ENCODE data around the gene KCNG2.
"Not testable (repeated sequence)": the region's sequence is repeated elsewhere in the genome, so short reads cannot be mapped to it uniquely, and the experiment has no call there.

Gene KCNG2

GRCh38 chr18:79797518-79798345, at the start of gene KCNG2:
Gene KCNG2 (plus strand): TSS chr18:79797938. CDS start chr18:79863668, 65,730 bp downstream.
- peak; percentile 63 for DNase-seq

GRCh38 chr18:79748321-79749180, 49.2 kb upstream of the KCNG2 start:
- no peak for DNase-seq

GRCh38 chr18:79749251-79750191, 48.2 kb upstream of the KCNG2 start:
- DNase-seq = peak; percentile 15

GRCh38 chr18:79750980-79751571, 46.7 kb upstream of the KCNG2 start:
- peak; percentile 16 for DNase-seq

GRCh38 chr18:79751918-79752578, 45.7 kb upstream of the KCNG2 start:
- peak; percentile 1 for DNase-seq

- DNase-seq = not testable (repeated sequence)
These were observed 44.8 kb upstream of the KCNG2 start for GRCh38 chr18:79752946-79753345.

GRCh38 chr18:79753391-79753851, 44.3 kb upstream of the KCNG2 start:
- peak; percentile 11 for DNase-seq

GRCh38 chr18:79754022-79754761, 43.5 kb upstream of the KCNG2 start:
- peak; percentile 9 for DNase-seq

GRCh38 chr18:79754831-79755351, 42.8 kb upstream of the KCNG2 start:
- DNase-seq = no peak

GRCh38 chr18:79755496-79756142, 42.1 kb upstream of the KCNG2 start:
- DNase-seq = peak; percentile 8

- no peak for DNase-seq
These were observed 41.6 kb upstream of the KCNG2 start for GRCh38 chr18:79756143-79756500.

- DNase-seq = no peak
These were observed 40.9 kb upstream of the KCNG2 start for GRCh38 chr18:79756826-79757225.

- no peak for DNase-seq
These were observed 37.4 kb upstream of the KCNG2 start for GRCh38 chr18:79760348-79760747.

GRCh38 chr18:79760881-79761280, 36.9 kb upstream of the KCNG2 start:
- DNase-seq = no peak

- DNase-seq = peak; percentile 1
These were observed 34.3 kb upstream of the KCNG2 start for GRCh38 chr18:79763407-79763806.

- DNase-seq = peak; percentile 4
These were observed 33.6 kb upstream of the KCNG2 start for GRCh38 chr18:79764131-79764530.

GRCh38 chr18:79765491-79766245, 32.1 kb upstream of the KCNG2 start:
- DNase-seq = no peak

GRCh38 chr18:79766308-79766707, 31.4 kb upstream of the KCNG2 start:
- DNase-seq = no peak

GRCh38 chr18:79768745-79769144, 29.0 kb upstream of the KCNG2 start:
- no peak for DNase-seq

Data from right hindlimb (tissue), 1 donor.